Sigmoid colon (tissue), 4 donors: Measurements from ENCODE around the gene NOXRED1.

Experiments used
- CTCF ChIP-seq, 4 experiments: fragments of 450-650 bp in 3 of 4; fragments of 200-600 bp in 1 of 4; IDR thresholded peaks; one replicate each; pipeline ENCODE4 v1.5.1; 2016 to 2019; ENCODE audit warnings: antibody characterized with exemption in 4 of 4, mild to moderate bottlenecking in 3 of 4, moderate library complexity in 2 of 4
- POLR2A ChIP-seq, 2 donors: fragments of 450-650 bp; IDR thresholded peaks; one replicate each; pipeline ENCODE4 v1.6.1; 2016; ENCODE audit warnings: antibody characterized with exemption in 2 of 2, mild to moderate bottlenecking in 2 of 2, moderate library complexity in 2 of 2
- POLR2AphosphoS5 ChIP-seq, 4 donors: sonication (generic); formaldehyde crosslinking; IDR thresholded peaks; one replicate each; pipeline ENCODE4 v1.6.1; 2017; ENCODE audit warnings: antibody characterized with exemption in 4 of 4

GRCh38 chr14:77375164-77375950 lies 48.0 kb downstream of the NOXRED1 start:
- TF ChIP-seq CTCF (IDR thresholded peaks at IDR 0.05) (no peak), POLR2AphosphoS5 (IDR thresholded peaks at IDR 0.05) (no peak), POLR2A (IDR thresholded peaks at IDR 0.05) (no peak)
